Measurements from ENCODE around the gene MAMLD1.

MAMLD1 gene

GRCh38 chrX:150543230-150544155 lies 180.4 kb downstream of the MAMLD1 start:
- no peak for DNase-seq

- DNase-seq: no peak
These were observed 181.2 kb downstream of the MAMLD1 start for GRCh38 chrX:150544222-150544787.

DNA sequence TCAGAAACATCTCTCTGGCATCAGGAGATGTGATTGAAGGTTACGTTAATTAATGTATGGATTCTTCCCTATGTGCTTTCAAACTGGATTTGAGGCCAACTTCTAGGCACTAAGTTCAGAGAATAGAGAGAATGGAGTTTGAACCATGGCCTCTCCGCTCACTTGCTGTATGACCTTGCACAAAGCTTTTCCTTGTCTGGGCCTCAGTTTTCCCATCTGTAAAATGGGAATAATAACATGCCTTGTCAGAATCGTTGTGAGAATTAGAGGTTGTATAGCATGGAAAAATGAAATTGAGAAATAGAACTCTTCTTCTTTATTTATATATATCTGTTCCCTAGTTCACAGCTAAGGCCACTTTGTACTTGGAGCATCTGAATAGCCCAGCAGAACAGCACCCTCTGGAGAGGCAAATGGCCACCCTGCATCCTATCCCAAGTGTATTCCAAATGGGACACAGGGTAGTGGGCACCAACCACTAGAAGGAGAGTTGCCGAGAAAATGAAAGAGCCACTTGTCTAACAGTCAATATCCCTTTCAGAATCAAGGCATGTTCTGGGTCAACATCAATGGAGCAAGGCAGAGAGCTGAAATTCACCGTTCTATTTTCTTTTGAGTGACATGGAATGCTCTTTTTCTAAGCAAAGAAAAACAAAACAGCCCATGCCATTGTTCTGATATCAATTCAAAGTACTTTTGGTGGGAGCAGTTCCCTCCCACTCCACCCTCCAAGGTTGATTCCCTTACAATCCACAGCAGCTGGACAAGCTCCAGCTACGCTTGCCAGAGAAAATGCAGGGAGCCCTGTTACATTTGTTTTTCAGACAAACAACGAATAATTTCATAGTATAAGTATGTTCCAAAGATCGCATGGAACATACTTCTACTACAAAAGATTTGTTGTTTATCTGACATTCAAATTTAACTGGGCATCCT lies 182.0 kb downstream of the MAMLD1 start:
- DNase-seq: no peak

DNA sequence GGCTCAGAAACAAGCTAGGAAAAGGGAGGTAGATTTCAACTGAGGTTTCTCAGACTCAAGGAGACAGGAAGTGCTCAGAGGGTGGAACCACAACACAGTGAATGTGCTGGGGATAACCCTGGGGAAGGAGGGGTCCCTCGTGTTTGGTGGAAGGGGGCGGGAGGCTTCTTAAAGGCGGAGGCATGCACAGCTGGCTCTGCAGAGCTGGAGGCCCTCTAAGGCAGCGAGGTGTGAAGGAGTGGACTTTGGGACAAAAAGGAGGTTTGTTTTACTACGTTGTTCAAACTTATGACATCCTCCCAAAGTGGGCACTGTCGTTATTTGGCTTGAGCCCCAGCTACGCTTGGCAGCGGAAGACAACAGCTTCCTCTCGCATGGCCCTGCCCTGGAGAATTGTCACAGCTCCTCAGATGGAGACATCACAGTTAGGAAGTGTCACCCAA lies 183.6 kb downstream of the MAMLD1 start:
- peak; percentile 40 for DNase-seq

- peak; percentile 30 for DNase-seq
These were observed 184.4 kb downstream of the MAMLD1 start for GRCh38 chrX:150547375-150548115.

- no peak for DNase-seq
These were observed 185.1 kb downstream of the MAMLD1 start for GRCh38 chrX:150548251-150548650.

- DNase-seq: no peak
These were observed 185.6 kb downstream of the MAMLD1 start for GRCh38 chrX:150548684-150549083.

- DNase-seq: no peak
These were observed 188.8 kb downstream of the MAMLD1 start for GRCh38 chrX:150551963-150552362.

- no peak for DNase-seq
These were observed 195.3 kb downstream of the MAMLD1 start for GRCh38 chrX:150558424-150558823.

Measured in NCI-H2029 (cell line).